Heart left ventricle (tissue), 16 donors: ENCODE results near the gene FZR1. TPM values are rescaled to one million over a fixed set of nuclear protein-coding genes. Genes with fewer than 3 reads are reported as not detected.

Source experiments
- ATAC-seq, 4 donors: fragments of 200-7000 bp; cut with Tn5 transposase; one replicate each; pipeline ENCODE4 v1.9.1; 2020 to 2022; ENCODE audit warnings: moderate library complexity in 4 of 4, mild to moderate bottlenecking in 3 of 4, moderate number of reproducible peaks in 1 of 4
- DNase-seq, 5 donors: peaks; one replicate each; pipeline ENCODE4 v3.0.0-alpha.2; 2020
- H3K27ac ChIP-seq, 12 donors: fragments of 200-600 bp; sonication (generic) in 4 of 12; one replicate each; pipeline versions ENCODE4 v1.5.0 to v1.8.0; 2016 to 2022; ENCODE audit warnings: mild to moderate bottlenecking in 2 of 12
- H3K27me3 ChIP-seq, 9 donors: fragments of 200-600 bp; sonication (generic) in 2 of 9; one replicate each; pipeline versions ENCODE4 v1.5.1 to v1.8.0; 2016 to 2022; ENCODE audit warnings: mild to moderate bottlenecking in 3 of 9
- H3K36me3 ChIP-seq, 9 donors: fragments of 200-600 bp; sonication (generic) in 2 of 9; one replicate each; pipeline versions ENCODE4 v1.5.0 to v1.8.0; 2018 to 2022; ENCODE audit warnings: mild to moderate bottlenecking in 2 of 9
- H3K4me1 ChIP-seq, 12 donors: fragments of 200-600 bp; sonication (generic) in 4 of 12; one replicate each; pipeline versions ENCODE4 v1.5.0 to v1.8.0; 2016 to 2022; ENCODE audit warnings: mild to moderate bottlenecking in 3 of 12
- H3K4me3 ChIP-seq, 12 donors: fragments of 200-600 bp; sonication (generic) in 4 of 12; one replicate each; pipeline versions ENCODE4 v1.5.0 to v1.8.0; 2017 to 2022; ENCODE audit warnings: mild to moderate bottlenecking in 9 of 12, moderate library complexity in 4 of 12
- H3K9me3 ChIP-seq, 12 donors: fragments of 200-600 bp; sonication (generic) in 4 of 12; one replicate each; pipeline versions ENCODE4 v1.5.0 to v1.8.0; 2016 to 2022; ENCODE audit warnings: mild to moderate bottlenecking in 1 of 12
- POLR2A ChIP-seq, 2 donors: fragments of 450-650 bp; IDR thresholded peaks; one replicate each; pipeline ENCODE4 v1.6.1; 2017; ENCODE audit warnings: antibody characterized with exemption in 2 of 2, mild to moderate bottlenecking in 2 of 2, moderate library complexity in 2 of 2
- WGBS, 4 donors: extraction: QIAGEN DNeasy Blood & Tissue Kit in 2 of 4; methylation state at CpG; one replicate each; pipeline versions ENCODE4 v1.1.5 to v1.1.7; 2013 to 2018; 5-methylcytosine and 5-hydroxymethylcytosine counted together
- intact Hi-C, 10 donors: fragments of 100-400 bp; cut with DNase I; formaldehyde crosslinking; loops; one replicate each; pipeline versions ENCODE4 v1.11.1 to v1.14.2; 2022
- polyA plus RNA-seq, 2 donors: library from polyadenylated mRNA; stranded (reverse); fragments of 200-250 nt; gene quantifications; one replicate each; pipeline ENCODE4 v1.2.3, GENCODE V29; 2013
- total RNA-seq, 9 donors: library from RNA; depleted of rRNA in 2 of 9; stranded (reverse); fragments of >200 nt in 2 of 9; fragmentation: NEBNext Ultra II Directional in 3 of 9; extraction: Animal tissue kit (Norgen Biotek cat#: 25700) in 3 of 9; gene quantifications; one replicate each; pipeline versions ENCODE4 v1.1.0 to v1.2.4, GENCODE V29; 2016 to 2023
- TF ChIP-seq, protein P1 (sequence below), 12 donors: fragments of 200-600 bp; sonication (generic) in 4 of 12; IDR thresholded peaks; one replicate each; pipeline versions ENCODE4 v1.5.0 to v1.8.0; 2018 to 2022; ENCODE audit warnings: antibody characterized with exemption in 12 of 12, mild to moderate bottlenecking in 5 of 12
- donor health status: ischemic (EF 13 %, LVEDD 7.1; RV severe dilation, severe dysfunction).
- donor health status: healthy with polysubstance abuse.
- donor health status: DM: no; HTN: yes; CAD: no.
- donor health status: DM: no; HTN: no; CAD: no.
- donor health status: ischemic (EF 25% LVEDD 6.9; RV normal size, moderate dysfunction).
- donor health status: ischemic (EF 25% LVEDD 5.7; RV mildly dilated, moderate dysfunction).
- donor health status: healthy.
- donor health status: DM: yes; HTN: yes; CAD: no.
- donor health status: ischemic (EF 35%, LVEDD 5.7; RV mildly dilated, moderate dysfunction).
- donor health status: nonischemic (EF 11% LVEDD 7.7; RV severe dilation, severe dysfunction).
- donor health status: DM: yes; HTN: yes; CAD: no.
- donor health status: PGD.
- donor health status: ischemic (EF 29% LVEDD 5.4; RV normal size, mild dysfunction).
- donor health status: nonischemic (EF 23%, LVEDD 6.1; RV moderate dilation, normal function).

The FZR1 gene
- total and polyA plus RNA-seq, 11 donors = 13.9 to 41.0 (median 23.5) TPM

DNA sequence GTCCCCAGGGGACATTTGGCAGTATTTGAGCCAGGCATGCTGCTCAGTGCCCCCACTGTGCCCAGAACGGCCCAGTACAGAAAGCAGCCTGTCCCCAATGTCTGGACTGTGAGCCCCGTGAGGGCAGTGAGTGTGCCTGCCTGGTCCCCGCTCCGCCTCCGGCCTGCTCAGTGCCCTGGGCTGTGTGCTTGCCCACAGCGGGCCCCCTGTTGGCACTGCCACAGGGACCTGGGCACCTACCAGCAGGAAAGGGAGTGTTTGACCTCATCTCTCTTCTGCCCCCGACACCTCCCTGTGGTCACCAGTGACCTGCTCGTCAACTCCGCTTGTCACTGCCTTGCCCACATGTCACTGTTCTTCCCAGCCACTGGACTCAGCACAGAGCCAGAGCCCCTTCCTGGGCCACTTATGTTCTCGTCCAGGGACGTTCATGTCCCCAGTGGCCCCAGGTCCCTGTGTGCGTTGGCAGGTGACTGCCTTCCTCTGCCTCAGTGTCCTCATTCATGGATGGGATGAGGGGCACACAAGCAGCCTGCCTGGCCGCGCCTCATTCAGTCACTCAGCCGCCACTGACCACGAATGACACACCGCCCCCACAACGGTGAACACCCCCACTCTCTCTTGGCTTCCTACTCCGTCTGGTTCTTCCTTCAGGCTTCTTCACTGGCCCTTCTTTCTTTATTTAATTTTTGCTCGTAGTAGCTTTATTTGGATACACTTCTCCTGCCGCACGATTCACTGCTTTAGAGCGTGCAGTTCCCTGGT is 2.8 kb downstream of the FZR1 start:
- no peak for ATAC-seq
- intact Hi-C loops = no loop called here
- no peak for DNase-seq
- H3K27me3 ChIP-seq = no peaks in the 10 kb centered on the region
- peaks cover 0 to 24% (median 2%) of the 10 kb centered on the region in 9 donors for H3K36me3 ChIP-seq
- WGBS, 4 donors = 84 to 88% (median 84%) methylated on average over 22 to 23 of the region's 23 CpGs
- H3K4me3 ChIP-seq = no peak overlapping the region
- H3K4me1 ChIP-seq = peaks cover 4 to 66% (median 25%) of the 10 kb centered on the region in 12 donors
- no peaks in the 10 kb centered on the region for H3K9me3 ChIP-seq
- no peak overlapping the region for H3K27ac ChIP-seq
- TF ChIP-seq, protein P1, sequence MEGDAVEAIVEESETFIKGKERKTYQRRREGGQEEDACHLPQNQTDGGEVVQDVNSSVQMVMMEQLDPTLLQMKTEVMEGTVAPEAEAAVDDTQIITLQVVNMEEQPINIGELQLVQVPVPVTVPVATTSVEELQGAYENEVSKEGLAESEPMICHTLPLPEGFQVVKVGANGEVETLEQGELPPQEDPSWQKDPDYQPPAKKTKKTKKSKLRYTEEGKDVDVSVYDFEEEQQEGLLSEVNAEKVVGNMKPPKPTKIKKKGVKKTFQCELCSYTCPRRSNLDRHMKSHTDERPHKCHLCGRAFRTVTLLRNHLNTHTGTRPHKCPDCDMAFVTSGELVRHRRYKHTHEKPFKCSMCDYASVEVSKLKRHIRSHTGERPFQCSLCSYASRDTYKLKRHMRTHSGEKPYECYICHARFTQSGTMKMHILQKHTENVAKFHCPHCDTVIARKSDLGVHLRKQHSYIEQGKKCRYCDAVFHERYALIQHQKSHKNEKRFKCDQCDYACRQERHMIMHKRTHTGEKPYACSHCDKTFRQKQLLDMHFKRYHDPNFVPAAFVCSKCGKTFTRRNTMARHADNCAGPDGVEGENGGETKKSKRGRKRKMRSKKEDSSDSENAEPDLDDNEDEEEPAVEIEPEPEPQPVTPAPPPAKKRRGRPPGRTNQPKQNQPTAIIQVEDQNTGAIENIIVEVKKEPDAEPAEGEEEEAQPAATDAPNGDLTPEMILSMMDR (IDR thresholded peaks at IDR 0.05) = no peak
- TF ChIP-seq POLR2A (IDR thresholded peaks at IDR 0.05) = no peak

DNA sequence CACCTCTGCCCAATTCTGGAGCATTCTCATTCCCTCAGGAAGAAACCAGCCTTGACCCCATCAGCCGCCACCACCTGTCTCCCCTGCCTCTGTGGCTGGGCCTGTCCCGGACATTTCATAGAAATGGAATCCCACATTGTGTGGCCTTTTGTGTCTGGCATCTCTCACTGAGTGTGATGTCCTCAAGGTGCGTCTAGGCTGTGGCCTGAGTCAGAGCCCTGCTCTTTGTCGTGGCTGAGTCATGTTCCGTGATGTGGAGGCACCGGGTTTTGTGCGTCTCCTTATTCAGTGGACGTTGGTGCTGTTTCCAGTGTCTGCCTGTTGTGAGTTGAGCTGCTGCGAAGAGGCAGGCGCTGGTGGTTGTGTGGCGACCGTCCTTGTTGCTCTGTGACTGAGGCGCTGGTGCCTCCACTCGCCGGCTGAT is 3.5 kb downstream of the FZR1 start:
- WGBS, 4 donors = 88 to 91% (median 88%) methylated on average over 12 to 15 of the region's 15 CpGs
- H3K4me1 ChIP-seq = peaks cover 4 to 70% (median 25%) of the 10 kb centered on the region in 12 donors
- ATAC-seq (no peak), DNase-seq (no peak)
- H3K36me3 ChIP-seq = peaks cover 0 to 24% (median 2%) of the 10 kb centered on the region in 9 donors
- no peak for TF ChIP-seq POLR2A (IDR thresholded peaks at IDR 0.05)
- TF ChIP-seq, protein P1 (IDR thresholded peaks at IDR 0.05) = no peak
- no peak overlapping the region for H3K4me3 ChIP-seq
- intact Hi-C loops = no loop called here
- no peaks in the 10 kb centered on the region for H3K9me3 ChIP-seq
- H3K27ac ChIP-seq = no peak overlapping the region
- H3K27me3 ChIP-seq = no peaks in the 10 kb centered on the region

DNA sequence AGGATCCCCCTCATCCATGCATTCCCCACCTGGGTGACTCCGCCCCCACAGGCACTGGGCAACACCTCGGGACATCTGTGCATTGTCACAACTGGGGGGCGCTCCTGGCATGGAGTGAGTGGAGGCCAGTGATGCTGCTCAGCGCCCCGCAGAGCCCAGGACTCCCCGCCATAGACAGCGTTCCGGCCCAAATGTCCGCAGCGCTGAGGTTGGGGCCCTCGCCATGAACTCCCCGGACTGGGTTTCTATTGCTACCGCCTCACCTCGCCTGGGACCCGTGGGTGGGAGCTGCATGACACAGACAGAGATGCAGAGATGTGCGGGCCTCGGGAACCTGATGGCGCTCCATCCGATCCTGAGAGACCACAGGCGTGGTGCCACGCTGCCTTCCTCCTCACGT is 4.6 kb downstream of the FZR1 start:
- Histone ChIP-seq H3K4me3 (no peak overlapping the region), H3K4me1 (peaks cover 0 to 66% (median 23%) of the 10 kb centered on the region in 12 donors), H3K27me3 (no peaks in the 10 kb centered on the region), H3K36me3 (peaks cover 0 to 24% (median 2%) of the 10 kb centered on the region in 9 donors), H3K9me3 (no peaks in the 10 kb centered on the region), H3K27ac (no peak overlapping the region)
- WGBS, 4 donors = 85 to 92% (median 91%) methylated on average over 10 to 22 of the region's 22 CpGs
- TF ChIP-seq, protein P1 (IDR thresholded peaks at IDR 0.05) = no peak
- no peak for TF ChIP-seq POLR2A (IDR thresholded peaks at IDR 0.05)
- ATAC-seq (no peak), DNase-seq (no peak)
- intact Hi-C loops = no loop called here

DNA sequence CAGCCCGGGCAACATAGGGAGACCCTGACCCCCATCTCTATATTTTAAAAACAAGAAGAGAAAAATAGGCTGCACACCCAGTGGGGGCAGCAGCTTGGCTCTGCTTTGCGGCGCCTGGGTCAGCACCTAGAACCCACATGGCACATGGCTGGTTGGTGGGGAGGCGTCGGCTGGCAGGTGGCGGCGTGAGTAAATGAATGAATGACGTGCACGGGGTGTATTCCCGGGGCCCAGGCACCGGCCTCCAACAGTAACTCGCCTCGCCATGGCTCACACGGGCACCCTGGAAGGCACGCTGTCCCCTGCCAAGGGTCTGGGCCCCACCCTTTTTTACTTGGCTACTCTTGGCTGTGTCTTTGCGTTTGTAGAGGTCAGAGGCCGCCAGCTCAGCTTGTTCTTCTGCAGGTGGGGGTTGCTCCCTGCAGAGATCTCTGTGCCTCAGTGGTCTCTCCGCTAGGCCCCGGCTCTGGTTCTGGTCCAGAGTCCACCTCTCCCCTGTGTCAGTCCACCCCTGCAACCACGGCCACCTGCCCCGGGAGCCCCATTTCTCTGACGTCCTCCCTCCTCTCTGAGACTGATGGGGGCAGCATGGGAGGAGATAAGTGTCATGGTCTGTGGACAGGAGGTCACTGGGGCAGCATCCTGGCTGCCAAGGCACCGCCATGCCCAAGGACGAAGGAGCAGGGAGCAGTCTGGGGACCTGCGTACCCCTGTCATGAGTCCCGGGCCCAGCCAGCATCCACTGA is 5.6 kb downstream of the FZR1 start:
- Histone ChIP-seq H3K4me1 (peaks cover 0 to 68% (median 23%) of the 10 kb centered on the region in 12 donors), H3K27ac (no peak overlapping the region), H3K36me3 (peaks cover 0 to 24% (median 2%) of the 10 kb centered on the region in 9 donors), H3K27me3 (no peaks in the 10 kb centered on the region), H3K9me3 (no peaks in the 10 kb centered on the region), H3K4me3 (no peak overlapping the region)
- no peak for ATAC-seq
- intact Hi-C loops = no loop called here
- WGBS, 4 donors = 79 to 87% (median 82%) methylated on average over 24 to 26 of the region's 26 CpGs
- TF ChIP-seq POLR2A (IDR thresholded peaks at IDR 0.05) = no peak
- TF ChIP-seq, protein P1 (IDR thresholded peaks at IDR 0.05) = no peak
- no peak for DNase-seq
